Lower leg skin (tissue), 3 donors: ENCODE results near the gene PRPF6.

Experiments
- CTCF ChIP-seq, 3 donors: fragments of 450-650 bp; IDR thresholded peaks; one replicate each; pipeline ENCODE4 v1.5.1; 2016; ENCODE audit warnings: antibody characterized with exemption in 3 of 3, mild to moderate bottlenecking in 3 of 3, moderate library complexity in 2 of 3
- POLR2A ChIP-seq, 2 donors: fragments of 450-650 bp; IDR thresholded peaks; one replicate each; pipeline ENCODE4 v1.6.1; 2016 to 2017; ENCODE audit warnings: antibody characterized with exemption in 2 of 2, mild to moderate bottlenecking in 1 of 2, moderate library complexity in 1 of 2

GRCh38 chr20:63940472-63941266 lies 40.3 kb upstream of the PRPF6 start:
- TF ChIP-seq POLR2A (IDR thresholded peaks at IDR 0.05) (no peak), CTCF (IDR thresholded peaks at IDR 0.05) (no peak)
